ENCODE results near the gene ALDH3B2. TPM values are rescaled to one million over a fixed set of nuclear protein-coding genes. Genes with fewer than 3 reads are reported as not detected.

The ALDH3B2 gene
- total RNA-seq, 1 donor from 2014 or later = not detected

- no peak overlapping the region for H3K4me3 ChIP-seq
- DNase-seq = no peak
- no peaks in the 10 kb centered on the region for H3K36me3 ChIP-seq
- no peaks in the 10 kb centered on the region for H3K9me3 ChIP-seq (replicated peaks)
- H3K27ac ChIP-seq (replicated peaks) = no peak overlapping the region
- no peaks in the 10 kb centered on the region for H3K4me1 ChIP-seq
- intact Hi-C loops (cut with micrococcal nuclease) = no loop called here
- TF ChIP-seq CTCF (IDR thresholded peaks at IDR 0.05; ENCODE audit: borderline replicate concordance) = no peak
- H3K27me3 ChIP-seq (ENCODE audit: low read depth) = peaks cover 41% of the 10 kb centered on the region
Observed at GRCh38 chr11:67651976-67652781, 22.2 kb downstream of the ALDH3B2 start.

GRCh38 chr11:67649634-67650510 is 24.6 kb downstream of the ALDH3B2 start:
- H3K36me3 ChIP-seq = no peaks in the 10 kb centered on the region
- H3K9me3 ChIP-seq (replicated peaks) = no peaks in the 10 kb centered on the region
- DNase-seq = no peak
- peaks cover 60% of the 10 kb centered on the region for H3K27me3 ChIP-seq (ENCODE audit: low read depth)
- intact Hi-C loops (cut with micrococcal nuclease) = no loop called here
- no peaks in the 10 kb centered on the region for H3K4me1 ChIP-seq
- no peak for TF ChIP-seq CTCF (IDR thresholded peaks at IDR 0.05; ENCODE audit: borderline replicate concordance)
- H3K4me3 ChIP-seq = peak overlapping the region; percentile 40
- no peak overlapping the region for H3K27ac ChIP-seq (replicated peaks)

GRCh38 chr11:67648796-67649613 is 25.4 kb downstream of the ALDH3B2 start:
- no peak for TF ChIP-seq CTCF (IDR thresholded peaks at IDR 0.05; ENCODE audit: borderline replicate concordance)
- no peak for DNase-seq
- intact Hi-C loops (cut with micrococcal nuclease) = no loop called here
- peaks cover 56% of the 10 kb centered on the region for H3K27me3 ChIP-seq (ENCODE audit: low read depth)
- no peaks in the 10 kb centered on the region for H3K36me3 ChIP-seq
- H3K4me1 ChIP-seq = no peaks in the 10 kb centered on the region
- H3K4me3 ChIP-seq = no peak overlapping the region
- peaks cover 1% of the 10 kb centered on the region for H3K9me3 ChIP-seq (replicated peaks)
- no peak overlapping the region for H3K27ac ChIP-seq (replicated peaks)

- no peak overlapping the region for H3K27ac ChIP-seq (replicated peaks)
- intact Hi-C loops (cut with micrococcal nuclease) = no loop called here
- H3K36me3 ChIP-seq = no peaks in the 10 kb centered on the region
- H3K4me3 ChIP-seq = no peak overlapping the region
- no peak for DNase-seq
- TF ChIP-seq CTCF (IDR thresholded peaks at IDR 0.05; ENCODE audit: borderline replicate concordance) = no peak
- no peaks in the 10 kb centered on the region for H3K4me1 ChIP-seq
- H3K27me3 ChIP-seq (ENCODE audit: low read depth) = peaks cover 56% of the 10 kb centered on the region
- peaks cover 7% of the 10 kb centered on the region for H3K9me3 ChIP-seq (replicated peaks)
Observed at GRCh38 chr11:67648140-67648795, 26.2 kb downstream of the ALDH3B2 start.

- H3K36me3 ChIP-seq = no peaks in the 10 kb centered on the region
- H3K27me3 ChIP-seq (ENCODE audit: low read depth) = peaks cover 56% of the 10 kb centered on the region
- H3K27ac ChIP-seq (replicated peaks) = no peak overlapping the region
- no peak for TF ChIP-seq CTCF (IDR thresholded peaks at IDR 0.05; ENCODE audit: borderline replicate concordance)
- no peaks in the 10 kb centered on the region for H3K4me1 ChIP-seq
- no peak overlapping the region for H3K4me3 ChIP-seq
- intact Hi-C loops (cut with micrococcal nuclease) = no loop called here
- DNase-seq = no peak
- H3K9me3 ChIP-seq (replicated peaks) = peaks cover 7% of the 10 kb centered on the region
Observed at GRCh38 chr11:67647471-67647870, 27.0 kb downstream of the ALDH3B2 start.
